GM12878 (cell line): ENCODE results near the gene ANKRD65. TPM values are rescaled to one million over a fixed set of nuclear protein-coding genes. Genes with fewer than 3 reads are reported as not detected.

Experiments
- ATAC-seq: fragments of 200-7000 bp; cut with Tn5 transposase; 3 replicates; pipeline ENCODE4 v1.9.1; 2020; ENCODE audit warnings: mild to moderate bottlenecking, moderate library complexity
- BruUV-seq: library from RNA; stranded (reverse); fragments of 400-500 nt; replicated peaks from 2 replicates; lab custom pipeline; 2021; lab: Mats Ljungman, UMichigan
- CTCF ChIA-PET: fragments of 300-600 bp; sonication (Branson Sonifier 250); formaldehyde crosslinking; extraction: SDS; loops from one replicate; lab custom pipeline; 2021; ENCODE audit warnings: inconsistent platforms; lab: Yijun Ruan, JAX
- POLR2A ChIA-PET: fragments of 350-600 bp; formaldehyde crosslinking; extraction: SDS; loops from one replicate; lab custom pipeline; 2021; ENCODE audit warnings: inconsistent platforms; lab: Charles Lee
- RAD21 ChIA-PET: fragments of 300-600 bp; sonication (Branson Sonifier 250); formaldehyde crosslinking; loops from one replicate; lab custom pipeline; 2023; ENCODE audit warnings: antibody characterized with exemption; ENCODE audit not compliant: unreplicated experiment; lab: Charles Lee
- SMC1A ChIA-PET: fragments of 300-600 bp; sonication (Branson Sonifier 250); formaldehyde crosslinking; loops from one replicate; lab custom pipeline; 2023; ENCODE audit not compliant: unreplicated experiment, uncharacterized antibody; lab: Charles Lee
- DNase-seq: peaks from one replicate; pipeline ENCODE4 v3.0.0-alpha.2; 2011; ENCODE audit warnings: low read depth, low spot score
- FAIRE-seq: peaks from 3 replicates; lab custom pipeline; 2011; peaks lifted over from hg19 to GRCh38; lab: Jason Lieb, UNC
- H2AFZ ChIP-seq: 2 replicates; pipeline ENCODE4 v1.6.0; 2011; ENCODE audit warnings: low read depth, low read length, control low read depth; ENCODE audit not compliant: control insufficient read depth
- H3K27ac ChIP-seq: 2 replicates; pipeline ENCODE4 v1.5.1; 2011; ENCODE audit warnings: control low read depth; ENCODE audit not compliant: control insufficient read depth, insufficient read depth
- H3K27me3 ChIP-seq, 2 experiments: replicated peaks in 1 of 2; 2 replicates each; pipeline versions ENCODE4 v1.6.0 to v1.6.1; 2011; ENCODE audit warnings: low read length in 1 of 2; ENCODE audit not compliant: control insufficient read depth in 2 of 2, insufficient read depth in 2 of 2
- H3K36me3 ChIP-seq, 2 experiments: 2 replicates each; pipeline ENCODE4 v1.5.1; 2011; ENCODE audit warnings: low read length in 1 of 2; ENCODE audit not compliant: control insufficient read depth in 2 of 2, insufficient read depth in 2 of 2
- H3K4me1 ChIP-seq: 2 replicates; pipeline ENCODE4 v1.6.1; 2011; ENCODE audit warnings: mild to moderate bottlenecking, low read length, moderate library complexity, mixed read lengths; ENCODE audit not compliant: control insufficient read depth, insufficient read depth
- H3K4me2 ChIP-seq: 2 replicates; pipeline ENCODE4 v1.6.0; 2011; ENCODE audit warnings: control low read depth; ENCODE audit not compliant: control insufficient read depth, insufficient read depth
- H3K4me3 ChIP-seq: fragments of 200-600 bp; sonication (generic); 2 replicates; pipeline ENCODE4 v1.5.1; 2016
- H3K79me2 ChIP-seq: 2 replicates; pipeline ENCODE4 v1.6.0; 2011; ENCODE audit warnings: low read length; ENCODE audit not compliant: control insufficient read depth, insufficient read depth
- H3K9ac ChIP-seq: 2 replicates; pipeline ENCODE4 v1.8.0; 2011; ENCODE audit warnings: low read length, control low read depth, mixed read lengths; ENCODE audit not compliant: control insufficient read depth, insufficient read depth
- H3K9me3 ChIP-seq: replicated peaks from 3 replicates; pipeline ENCODE4 v1.5.1; 2011; ENCODE audit warnings: mild to moderate bottlenecking, low read length; ENCODE audit not compliant: control insufficient read depth, insufficient read depth
- H4K20me1 ChIP-seq: 2 replicates; pipeline ENCODE4 v1.6.0; 2011; ENCODE audit not compliant: control insufficient read depth, insufficient read depth
- BCL3 ChIP-seq: IDR thresholded peaks from 2 replicates; pipeline ENCODE4 v1.6.1; 2011; ENCODE audit warnings: borderline replicate concordance, low read depth, mild to moderate bottlenecking, moderate library complexity, low read length; ENCODE audit not compliant: insufficient read depth, poor library complexity, severe bottlenecking
- EP300 ChIP-seq, 2 experiments: fragments of 150-350 bp in 1 of 2; IDR thresholded peaks; 2 replicates each; pipeline ENCODE4 v1.6.1; 2011 to 2012; ENCODE audit warnings: low read depth in 2 of 2, low read length in 2 of 2, borderline replicate concordance in 1 of 2, improper control_type of control experiment in 1 of 2, inconsistent platforms in 1 of 2; ENCODE audit not compliant: control insufficient read depth in 1 of 2
- NR2C1 ChIP-seq: fragments of 450-650 bp; IDR thresholded peaks from 2 replicates; pipeline ENCODE4 v1.6.1; 2017; ENCODE audit warnings: antibody characterized with exemption, mild to moderate bottlenecking, moderate library complexity
- NR2F1 ChIP-seq: fragments of 450-650 bp; conservative IDR thresholded peaks from 2 replicates; pipeline ENCODE4 v1.6.1; 2017; ENCODE audit warnings: mild to moderate bottlenecking
- POLR2AphosphoS5 ChIP-seq: IDR thresholded peaks from 2 replicates; pipeline ENCODE4 v1.6.1; 2011; ENCODE audit warnings: mild to moderate bottlenecking, low read length, inconsistent platforms
- TCF3 ChIP-seq: IDR thresholded peaks from 2 replicates; pipeline ENCODE4 v1.6.1; 2012; ENCODE audit warnings: low read depth, mild to moderate bottlenecking, low read length, borderline replicate concordance; ENCODE audit not compliant: insufficient read depth
- whole genome bisulfite sequencing: methylation state at CpG from one replicate; pipeline ENCODE4 v1.1.6; 2016; ENCODE audit warnings: low lambda C conversion rate; ENCODE audit not compliant: insufficient replicate concordance, insufficient coverage; ENCODE audit errors: missing lambda C conversion rate; 5-methylcytosine and 5-hydroxymethylcytosine counted together
- in situ Hi-C: fragments of 300-500 bp; cut with MboI; formaldehyde crosslinking; loops from 9 replicates; pipeline ENCODE4 v1.14.3; 2018; ENCODE audit warnings: mixed read lengths
- intact Hi-C: fragments of 100-400 bp; cut with micrococcal nuclease; formaldehyde crosslinking; loops from one replicate; pipeline ENCODE4 v1.14.2; 2022; ENCODE audit not compliant: unreplicated experiment
- polyA plus RNA-seq, 11 experiments: library from polyadenylated mRNA; depleted of rRNA in 4 of 11; unstranded in 6 of 11; stranded (reverse) in 5 of 11; fragments of >200 nt; fragmentation: Nextera tagmentation in 4 of 11; fragmentation: Illumina TruSeq in 1 of 11; extraction: Ambion mirVana in 4 of 11; extraction: Trizol in 1 of 11; gene quantifications; 1 replicate in 1 of 11; 2 replicates in 10 of 11; pipeline versions ENCODE4 v1.2.1 to v1.2.3, GENCODE V29; 2011 to 2016; ENCODE audit warnings: inconsistent platforms in 2 of 11, missing spikeins in 2 of 11, low read depth in 1 of 11
- total RNA-seq, 4 experiments: library from RNA; depleted of rRNA in 3 of 4; stranded (reverse); fragments of >200 nt in 3 of 4; fragmentation: Illumina TruSeq in 1 of 4; extraction: Trizol in 1 of 4; gene quantifications; 2 replicates each; pipeline versions ENCODE4 v1.2.1 to v1.2.3, GENCODE V29; 2013 to 2021

ANKRD65 gene
- total and polyA plus RNA-seq, 10 of the 15 experiments (the other 5 are each of a cell fraction or from before 2014, with no cell fraction given): 0.05 to 2.8 (median 0.37) TPM

- Histone ChIP-seq H3K27me3 (no peaks in the 10 kb centered on the region), H3K4me2 (no peak overlapping the region), H3K9me3 (no peaks in the 10 kb centered on the region), H3K27ac (no peak overlapping the region), H3K4me3 (no peak overlapping the region), H3K4me1 (no peaks in the 10 kb centered on the region), H3K36me3 (peaks cover 37 to 39% of the 10 kb centered on the region in 2 experiments), H4K20me1 (no peaks in the 10 kb centered on the region), H3K79me2 (no peaks in the 10 kb centered on the region), H3K9ac (no peak overlapping the region), H2AFZ (no peak overlapping the region)
- POLR2A ChIA-PET: no interaction called here
- TF ChIP-seq TCF3: no peak
- peak; percentile 67 for TF ChIP-seq NR2F1
- peak; percentile 22; the same call in 1 of the 2 replicates for TF ChIP-seq POLR2AphosphoS5
- peak; percentile 32 for TF ChIP-seq BCL3
- TF ChIP-seq EP300 (IDR thresholded peaks at IDR 0.05; ENCODE audit: borderline replicate concordance in 1 of 2, control insufficient read depth in 1 of 2, low read depth in 2 of 2, low read length in 2 of 2): no peak
- TF ChIP-seq NR2C1: peak; percentile 59
- in situ Hi-C loops: no loop called here
- RAD21 ChIA-PET: no interaction called here
- no peak for ATAC-seq
- CTCF ChIA-PET: interaction anchor here (0.6 to 1.4 kb wide), 3 partner anchors 10 to 15 kb away, joined by 3 to 4 read pairs (median 3); partner anchors contain the start of gene CCNL2
- WGBS: 97% methylated on average over 44 of the region's 50 CpGs
- SMC1A ChIA-PET: interaction anchor here (1.0 kb wide), 1 partner anchor 11 kb away, joined by 3 read pairs; no protein-coding TSS in a partner anchor
- no peak for DNase-seq
- no peak for FAIRE-seq
- no TSS peak for BruUV-seq
- intact Hi-C loops: no loop called here
These were observed 33.7 kb downstream of the ANKRD65 start for GRCh38 chr1:1387098-1388077.
